Measurements from ENCODE around the gene MYO5B. TPM values are rescaled to one million over a fixed set of nuclear protein-coding genes. Genes with fewer than 3 reads are reported as not detected.
A peak's percentile ranks its signal among the peaks of the same experiment; 100 is the strongest.

Gene MYO5B
- total and polyA plus RNA-seq, 2 of the 4 experiments (the other 2 are of a cell fraction): 0.24 to 0.54 TPM

DNA sequence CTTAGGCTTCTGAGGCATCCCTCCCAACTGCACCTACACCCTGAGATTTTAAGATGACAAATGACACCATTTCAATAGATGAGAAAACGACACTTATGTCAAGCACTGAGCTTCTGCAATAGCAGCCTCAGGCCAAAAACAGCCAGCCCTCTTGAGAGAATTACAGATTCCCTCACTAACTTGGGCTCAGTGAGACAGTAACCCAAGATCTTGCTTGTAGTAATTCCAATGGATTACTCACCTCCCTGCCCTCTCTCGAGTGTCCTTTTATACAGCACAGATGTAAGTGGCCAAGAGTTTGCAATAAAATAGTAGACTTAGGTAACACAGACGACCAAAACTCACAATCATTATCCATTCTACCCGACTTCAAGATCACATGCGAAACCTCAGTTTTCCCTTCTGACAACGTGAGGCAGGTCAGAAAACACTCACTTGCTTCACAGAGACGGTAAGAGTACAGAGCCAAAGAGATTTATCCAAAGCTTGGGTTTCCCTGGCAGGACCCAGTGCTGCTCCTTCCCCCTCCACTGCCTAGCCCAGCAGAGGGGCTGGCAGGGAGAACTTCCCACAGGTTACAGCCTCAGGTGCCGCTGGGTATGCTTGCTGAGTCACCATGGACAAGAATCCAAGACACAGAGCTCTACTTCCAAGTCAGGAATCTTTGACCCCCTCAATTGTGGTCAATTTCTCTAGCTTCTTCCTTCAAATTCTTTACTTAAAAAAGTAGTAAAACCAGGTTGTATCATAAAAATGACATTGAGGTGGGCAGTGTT, 181.4 kb downstream of the MYO5B start:
- no peak overlapping the region for H3K4me2 ChIP-seq (ENCODE audit: low read depth, low read length)
- no peak overlapping the region for H4K5ac ChIP-seq (ENCODE audit: low read depth, low read length)
- H4K20me1 ChIP-seq (ENCODE audit: insufficient read depth, low read length): no peaks in the 10 kb centered on the region
- H2AK9ac ChIP-seq (replicated peaks; ENCODE audit: low read depth, low read length, poor library complexity): no peak overlapping the region
- H2BK20ac ChIP-seq (ENCODE audit: low read depth, low read length): no peak overlapping the region
- no peak overlapping the region for H3K56ac ChIP-seq (ENCODE audit: extremely low read depth, insufficient read depth, low read length)
- DNase-seq (peak; percentile 7), ATAC-seq (ENCODE audit: low read depth) (no peak)
- POLR2A ChIA-PET (ENCODE audit: unreplicated experiment): no interaction called here
- H3K23ac ChIP-seq (ENCODE audit: low read depth, low read length): no peak overlapping the region
- WGBS, 2 experiments (ENCODE audit: extremely low coverage in 2 of 2, insufficient read length in 1 of 2): 68% methylated on average over 4 of the region's 8 CpGs; no CpG with 5 or more reads in 1 of the 2 experiments
- no peaks in the 10 kb centered on the region for H3K27me3 ChIP-seq (ENCODE audit: control insufficient read depth, insufficient read depth, low read length)
- dilution Hi-C loops (cut with HindIII; ENCODE audit: low sequenced_read_pairs, unreplicated experiment) (no loop called here), in situ Hi-C loops (cut with MboI; ENCODE audit: low sequenced_read_pairs) (no loop called here), intact Hi-C loops (cut with micrococcal nuclease) (loop anchor here (5.0 kb wide), 1 partner anchor 189 kb away; no protein-coding TSS in a partner anchor)
- H3K4me3 ChIP-seq (ENCODE audit: insufficient read depth, low read depth, low read length): no peak overlapping the region
- no peak overlapping the region for H3K18ac ChIP-seq (ENCODE audit: low read depth, low read length)
- no peak overlapping the region for H2AFZ ChIP-seq (replicated peaks; ENCODE audit: low read length, poor library complexity)
- H4K8ac ChIP-seq (ENCODE audit: low read depth in 2 of 2, low read length in 2 of 2): no peak overlapping the region
- H3K36me3 ChIP-seq (ENCODE audit: control insufficient read depth, insufficient read depth, low read length): no peaks in the 10 kb centered on the region
- no peak overlapping the region for H4K91ac ChIP-seq (ENCODE audit: insufficient read depth, low read depth, low read length)
- no peak overlapping the region for H2BK5ac ChIP-seq (ENCODE audit: low read depth, low read length, poor library complexity, severe bottlenecking)
- H2AK5ac ChIP-seq (ENCODE audit: low read depth, low read length): no peak overlapping the region
- H3K14ac ChIP-seq (replicated peaks; ENCODE audit: low read depth, low read length): no peak overlapping the region
- no peaks in the 10 kb centered on the region for H3K9me3 ChIP-seq (ENCODE audit: control insufficient read depth, insufficient read depth, low read length)
- H3K9me1 ChIP-seq (ENCODE audit: insufficient read depth, low read length): 0 out of 2 replicates have a peak, but pooled peaks cover 3% of the 10 kb centered on the region
- TF ChIP-seq MXI1 (IDR thresholded peaks at IDR 0.05; ENCODE audit: borderline replicate concordance, low read depth, low read length): no peak
- TF ChIP-seq MAZ (IDR thresholded peaks at IDR 0.05; ENCODE audit: borderline replicate concordance, low read depth, low read length): no peak
- no peak for TF ChIP-seq MAFK (IDR thresholded peaks at IDR 0.05; ENCODE audit: low read depth, low read length)
- TF ChIP-seq RCOR1 (IDR thresholded peaks at IDR 0.05; ENCODE audit: insufficient replicate concordance, low read length): no peak
- TF ChIP-seq, protein P1, sequence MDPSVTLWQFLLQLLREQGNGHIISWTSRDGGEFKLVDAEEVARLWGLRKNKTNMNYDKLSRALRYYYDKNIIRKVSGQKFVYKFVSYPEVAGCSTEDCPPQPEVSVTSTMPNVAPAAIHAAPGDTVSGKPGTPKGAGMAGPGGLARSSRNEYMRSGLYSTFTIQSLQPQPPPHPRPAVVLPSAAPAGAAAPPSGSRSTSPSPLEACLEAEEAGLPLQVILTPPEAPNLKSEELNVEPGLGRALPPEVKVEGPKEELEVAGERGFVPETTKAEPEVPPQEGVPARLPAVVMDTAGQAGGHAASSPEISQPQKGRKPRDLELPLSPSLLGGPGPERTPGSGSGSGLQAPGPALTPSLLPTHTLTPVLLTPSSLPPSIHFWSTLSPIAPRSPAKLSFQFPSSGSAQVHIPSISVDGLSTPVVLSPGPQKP (IDR thresholded peaks at IDR 0.05; ENCODE audit: borderline replicate concordance, low read depth, low read length): no peak
- TF ChIP-seq RAD21 (IDR thresholded peaks at IDR 0.05; ENCODE audit: low read length): no peak
- no peak for TF ChIP-seq RFX5 (IDR thresholded peaks at IDR 0.05; ENCODE audit: low read depth, low read length)
- no peak for TF ChIP-seq FOS (IDR thresholded peaks at IDR 0.05; ENCODE audit: low read depth, low read length)
- TF ChIP-seq NFE2L2 (IDR thresholded peaks at IDR 0.05; ENCODE audit: low read depth, low read length): no peak
- BruUV-seq (replicated peaks): no TSS peak
- no peak overlapping the region for H3K27ac ChIP-seq (ENCODE audit: insufficient read depth, low read length)
- no peak overlapping the region for H2BK120ac ChIP-seq (ENCODE audit: low read depth, low read length)
- H3K4ac ChIP-seq (ENCODE audit: low read depth, low read length): no peak overlapping the region
- no peak overlapping the region for H2BK15ac ChIP-seq (ENCODE audit: low read depth, low read length)
- CTCF ChIA-PET: no interaction called here
- no peak overlapping the region for H3K9ac ChIP-seq (ENCODE audit: low read depth, low read length)
- H3K4me1 ChIP-seq (ENCODE audit: control insufficient read depth, insufficient read depth, low read length): peaks cover 6% of the 10 kb centered on the region; the same call in 1 of the 2 replicates
- H3K79me1 ChIP-seq (ENCODE audit: low read depth in 1 of 2, low read length in 2 of 2): no peaks in the 10 kb centered on the region

Measured in IMR-90 (cell line).